K562 (cell line): ENCODE data around the gene RAB3GAP1. TPM values are rescaled to one million over a fixed set of nuclear protein-coding genes. Genes with fewer than 3 reads are reported as not detected.

ENCODE experiments used
- ATAC-seq: fragments of 200-7000 bp; cut with Tn5 transposase; 3 replicates; pipeline ENCODE4 v1.9.1; 2020; ENCODE audit warnings: moderate library complexity
- BruUV-seq: library from RNA; stranded (reverse); fragments of 400-500 nt; replicated peaks from 2 replicates; lab custom pipeline; 2021; lab: Mats Ljungman, UMichigan
- CTCF ChIA-PET: fragments of 300-600 bp; formaldehyde crosslinking; extraction: SDS; loops from one replicate; lab custom pipeline; 2021; ENCODE audit warnings: low intra/inter-chr PET ratio; lab: Yijun Ruan, JAX
- POLR2A ChIA-PET: fragments of 300-600, 350-650 bp; sonication (Branson Sonifier 250); formaldehyde crosslinking; extraction: SDS; loops from one replicate; lab custom pipeline; 2021; ENCODE audit warnings: antibody characterized with exemption, inconsistent platforms; lab: Yijun Ruan, JAX
- DNase-seq, 4 experiments: peaks; one replicate each; pipeline versions ENCODE4 v3.0.0 to v3.0.0-alpha.2; 2011 to 2018; ENCODE audit warnings: low spot score in 3 of 4, mixed read lengths in 3 of 4; ENCODE audit errors: extremely low read depth in 1 of 4
- FAIRE-seq: peaks from 2 replicates; lab custom pipeline; 2011; peaks lifted over from hg19 to GRCh38; lab: Jason Lieb, UNC
- H2AFZ ChIP-seq: 2 replicates; pipeline ENCODE4 v1.6.0; 2011; ENCODE audit warnings: low read depth, low read length, control low read depth, inconsistent platforms
- H3K27ac ChIP-seq: fragments of 200-600 bp; 3 replicates; pipeline ENCODE4 v1.8.0; 2011; ENCODE audit warnings: low read depth, mild to moderate bottlenecking, control low read depth, inconsistent platforms, low read length, moderate library complexity, mixed read lengths; ENCODE audit errors: extremely low read depth
- H3K27me3 ChIP-seq, 2 experiments: fragments of 300-600 bp in 1 of 2; 2 replicates in 1 of 2; 3 replicates in 1 of 2; pipeline versions ENCODE4 v1.6.0 to v1.8.0; 2011; ENCODE audit warnings: inconsistent platforms in 2 of 2, low read length in 2 of 2, mild to moderate bottlenecking in 1 of 2, mixed read lengths in 1 of 2, moderate library complexity in 1 of 2; ENCODE audit not compliant: control insufficient read depth in 2 of 2, insufficient read depth in 2 of 2
- H3K36me3 ChIP-seq: fragments of 300-600 bp; 3 replicates; pipeline ENCODE4 v1.8.0; 2011; ENCODE audit warnings: mild to moderate bottlenecking, low read length, inconsistent platforms; ENCODE audit not compliant: control insufficient read depth, insufficient read depth
- H3K4me1 ChIP-seq, 2 experiments: fragments of 200-600 bp in 1 of 2; replicated peaks in 1 of 2; 2 replicates in 1 of 2; 3 replicates in 1 of 2; pipeline versions ENCODE4 v1.5.1 to v1.8.0; 2011; ENCODE audit warnings: inconsistent platforms in 2 of 2, low read length in 2 of 2, mild to moderate bottlenecking in 1 of 2, mixed read lengths in 1 of 2, moderate library complexity in 1 of 2; ENCODE audit not compliant: control insufficient read depth in 2 of 2, insufficient read depth in 2 of 2
- H3K4me2 ChIP-seq: 2 replicates; pipeline ENCODE4 v1.6.1; 2011; ENCODE audit warnings: low read length, control low read depth, inconsistent platforms, mixed read lengths; ENCODE audit not compliant: insufficient read depth
- H3K4me3 ChIP-seq: fragments of 200-600 bp; sonication (generic), shearing (Covaris generic); 2 replicates; pipeline ENCODE4 v1.5.1; 2016; ENCODE audit warnings: control low read depth, inconsistent platforms
- H3K79me2 ChIP-seq: fragments of 200-600 bp; 3 replicates; pipeline ENCODE4 v1.8.0; 2011; ENCODE audit warnings: low read length, inconsistent platforms; ENCODE audit not compliant: control insufficient read depth, insufficient read depth
- H3K9ac ChIP-seq, 2 experiments: 2 replicates each; pipeline versions ENCODE4 v1.6.0 to v1.6.1; 2011; ENCODE audit warnings: low read depth in 2 of 2, low read length in 2 of 2, control low read depth in 1 of 2, inconsistent platforms in 1 of 2, mild to moderate bottlenecking in 1 of 2, mixed read lengths in 1 of 2; ENCODE audit not compliant: insufficient read depth in 1 of 2
- H3K9me1 ChIP-seq: one replicate; pipeline ENCODE4 v1.6.0; 2011; ENCODE audit warnings: inconsistent platforms, mild to moderate bottlenecking, low read length, moderate library complexity; ENCODE audit not compliant: control insufficient read depth, insufficient read depth
- H3K9me3 ChIP-seq: replicated peaks from 2 replicates; pipeline ENCODE4 v1.5.1; 2011; ENCODE audit warnings: low read depth, low read length, inconsistent platforms; ENCODE audit not compliant: control insufficient read depth, insufficient read depth
- H4K20me1 ChIP-seq: replicated peaks from 2 replicates; pipeline ENCODE4 v1.6.1; 2011; ENCODE audit warnings: low read length, inconsistent platforms, mixed read lengths; ENCODE audit not compliant: control insufficient read depth, insufficient read depth
- CBX2 ChIP-seq: fragments of 200-600 bp; sonication (generic); IDR thresholded peaks from one replicate; pipeline ENCODE4 v1.6.1; 2012; ENCODE audit warnings: mild to moderate bottlenecking, low read length, inconsistent platforms; ENCODE audit not compliant: insufficient read depth, poor library complexity, severe bottlenecking
- SMC3 ChIP-seq: conservative IDR thresholded peaks from 2 replicates; pipeline ENCODE4 v1.6.1; 2011; ENCODE audit warnings: low read depth, low read length, improper control_type of control experiment; ENCODE audit not compliant: insufficient read depth
- ZNF764 ChIP-seq: fragments of 250-450 bp; sonication (Bioruptor Pico); IDR thresholded peaks from 2 replicates; pipeline ENCODE4 v1.4.0; 2020; ENCODE audit warnings: low read depth, mild to moderate bottlenecking, moderate library complexity
- WGBS: fragments of 100-300 bp; shearing (Covaris generic); methylation state at CpG from one replicate; pipeline ENCODE4 v1.1.6; 2016; ENCODE audit warnings: low coverage, mixed read lengths; ENCODE audit not compliant: insufficient coverage; ENCODE audit errors: missing lambda C conversion rate; 5-methylcytosine and 5-hydroxymethylcytosine counted together
- in situ Hi-C: fragments of 300-500 bp; cut with MboI; formaldehyde crosslinking; loops from 4 replicates; pipeline ENCODE4 v1.15.0; 2018; ENCODE audit warnings: inconsistent platforms, mixed read lengths
- intact Hi-C: fragments of 100-400 bp; cut with micrococcal nuclease; formaldehyde crosslinking; loops from 2 replicates; pipeline ENCODE4 v1.14.2; 2022
- polyA plus RNA-seq, 8 experiments: library from polyadenylated mRNA; depleted of rRNA in 4 of 8; stranded (reverse) in 5 of 8; unstranded in 3 of 8; fragments of >200 nt; fragmentation: Nextera tagmentation in 2 of 8; fragmentation: Illumina TruSeq in 1 of 8; extraction: Ambion mirVana in 2 of 8; extraction: Trizol in 1 of 8; gene quantifications; 2 replicates each; pipeline versions ENCODE4 v1.2.1 to v1.2.3, GENCODE V29; 2011 to 2014; ENCODE audit warnings: inconsistent platforms in 1 of 8, missing spikeins in 1 of 8
- total RNA-seq, 7 experiments: library from RNA; depleted of rRNA in 6 of 7; stranded (reverse); fragments of >200 nt in 6 of 7; fragmentation: Illumina TruSeq in 2 of 7; extraction: Trizol in 2 of 7; gene quantifications; 2 replicates each; pipeline versions ENCODE4 v1.2.1 to v1.2.3, GENCODE V29; 2011 to 2021; ENCODE audit warnings: low replicate concordance in 1 of 7

Gene RAB3GAP1
- total and polyA plus RNA-seq, 9 of the 15 experiments (the other 6 are each of a cell fraction or from before 2014, with no cell fraction given): 15.5 to 48.6 (median 33.0) TPM

DNA sequence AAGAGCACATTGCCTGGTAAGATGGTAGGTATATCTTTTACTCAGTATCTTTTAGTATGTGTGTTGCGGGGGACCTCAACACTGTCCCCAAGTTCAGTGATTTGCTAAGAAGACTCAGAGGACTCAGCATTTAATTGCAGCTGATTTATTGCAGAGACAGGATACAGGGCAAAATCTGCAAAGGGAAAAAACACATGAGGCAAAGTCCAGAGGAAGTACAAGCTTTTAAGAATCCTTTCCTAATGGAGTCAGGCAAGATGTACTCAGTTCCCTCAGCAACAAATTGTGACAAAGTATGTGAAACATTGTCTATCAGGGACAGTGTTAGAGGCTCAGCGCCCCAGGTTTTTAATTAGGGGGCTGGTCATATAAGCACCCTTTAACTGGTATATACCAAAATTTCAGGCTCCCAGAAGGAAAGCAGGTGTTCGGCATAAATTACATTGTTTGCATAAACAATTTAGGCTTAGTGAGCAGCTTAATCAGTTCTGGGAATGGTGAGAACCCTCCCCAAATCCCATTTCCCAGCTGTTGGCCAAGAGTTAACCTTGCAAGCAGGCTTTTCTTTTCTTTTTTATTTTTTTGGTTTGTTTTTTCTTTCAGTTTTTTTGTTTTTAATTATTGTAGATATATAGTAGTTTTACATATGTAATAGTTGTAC lies 41.7 kb downstream of the RAB3GAP1 start (continued):
- no peak for TF ChIP-seq CBX2
- no peak for TF ChIP-seq ZNF764 (CRISPR knock-in tag)

DNA sequence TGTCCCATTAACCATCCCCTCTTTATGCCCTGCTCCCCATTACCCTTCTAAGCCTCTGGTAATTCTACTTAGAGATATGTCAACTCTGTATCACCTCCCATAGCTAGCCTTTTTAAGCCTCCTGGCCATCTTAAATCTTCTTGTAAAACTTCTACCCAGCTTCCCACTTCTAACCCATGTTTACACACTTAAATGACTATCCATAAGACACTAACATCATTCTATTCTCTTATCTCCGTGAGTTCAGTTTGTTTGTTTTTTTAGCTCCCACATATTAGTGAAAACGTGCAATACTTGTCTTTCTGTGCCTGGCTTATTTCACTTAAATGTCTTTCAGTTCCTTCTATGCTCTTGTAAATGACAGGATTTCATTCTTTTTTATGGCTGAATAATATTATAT lies 42.4 kb downstream of the RAB3GAP1 start:
- intact Hi-C loops: no loop called here
- no peaks in the 10 kb centered on the region for H3K9me3 ChIP-seq
- DNase-seq (no peak), ATAC-seq (no peak), FAIRE-seq (no peak)
- no peaks in the 10 kb centered on the region for H4K20me1 ChIP-seq
- BruUV-seq: no TSS peak
- POLR2A ChIA-PET: interaction anchor here (0.6 to 1.0 kb wide), 2 partner anchors 28 to 483 kb away, joined by 3 read pairs; no protein-coding TSS in a partner anchor
- H3K79me2 ChIP-seq: peaks cover 8% of the 10 kb centered on the region; the same call in 1 of the 3 replicates
- CTCF ChIA-PET: no interaction called here
- in situ Hi-C loops: no loop called here
- H3K27me3 ChIP-seq: no peaks in the 10 kb centered on the region
- H3K4me3 ChIP-seq: no peak overlapping the region
- no peaks in the 10 kb centered on the region for H3K9me1 ChIP-seq
- H3K4me1 ChIP-seq: no peaks in the 10 kb centered on the region
- TF ChIP-seq SMC3: no peak
- 79% methylated on average over 2 of the region's 2 CpGs for WGBS
- peaks cover 38% of the 10 kb centered on the region for H3K36me3 ChIP-seq
- no peak overlapping the region for H2AFZ ChIP-seq
- H3K4me2 ChIP-seq: no peak overlapping the region
- no peak overlapping the region for H3K9ac ChIP-seq
- no peak overlapping the region for H3K27ac ChIP-seq
